Left forelimb (tissue), 1 donor: ENCODE data around the gene MTRFR.
"Not testable (repeated sequence)": the region's sequence is repeated elsewhere in the genome, so short reads cannot be mapped to it uniquely, and the experiment has no call there.

Experiments used
- DNase-seq: peaks from one replicate; pipeline ENCODE4 v3.0.0-alpha.2; 2018; ENCODE audit warnings: low spot score

The MTRFR gene

DNA sequence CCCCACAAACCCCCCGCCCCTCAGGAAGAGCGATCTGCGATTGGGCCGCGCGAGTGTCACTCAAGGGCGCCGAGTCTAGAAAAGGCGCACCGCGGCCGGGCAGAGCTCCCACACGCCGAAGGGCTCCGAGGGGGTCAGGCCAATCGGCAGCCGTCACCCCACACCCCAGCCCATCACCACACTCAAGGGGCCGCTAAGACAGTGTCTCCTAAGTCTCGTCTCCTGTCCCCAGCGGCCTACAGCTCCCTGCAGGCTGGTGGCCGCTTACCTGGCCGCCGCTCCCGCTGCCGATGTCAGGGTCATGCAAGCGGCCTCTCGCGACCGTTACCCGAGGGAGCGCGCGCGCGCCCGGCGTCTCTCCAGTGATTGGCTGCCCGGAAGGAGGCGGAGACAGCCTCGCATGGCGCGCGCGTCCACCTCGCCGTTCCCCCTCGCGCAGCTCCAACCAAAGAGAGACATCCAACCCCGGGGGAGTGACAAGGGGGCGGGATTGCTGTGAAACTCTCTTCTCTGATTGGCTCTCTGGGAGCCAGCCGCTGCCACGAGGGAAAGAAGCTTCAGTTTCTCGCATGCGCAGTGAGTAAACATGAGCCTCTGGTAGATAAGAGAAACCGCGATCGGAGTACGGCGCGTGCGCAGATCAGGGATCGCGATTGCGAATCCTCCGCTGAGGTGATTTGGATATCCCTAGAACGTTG, at the start of gene MTRFR, which contains the start of gene MPHOSPH9:
Gene MTRFR (plus strand): TSS at position 630 of the 698 bp plus-strand sequence. CDS start 20,239 bp downstream, outside the sequence.
Gene MPHOSPH9 (minus strand): TSS at position 335 of the 698 bp plus-strand sequence. CDS start 2,777 bp downstream, outside the sequence.
- peak; percentile 99 for DNase-seq

DNA sequence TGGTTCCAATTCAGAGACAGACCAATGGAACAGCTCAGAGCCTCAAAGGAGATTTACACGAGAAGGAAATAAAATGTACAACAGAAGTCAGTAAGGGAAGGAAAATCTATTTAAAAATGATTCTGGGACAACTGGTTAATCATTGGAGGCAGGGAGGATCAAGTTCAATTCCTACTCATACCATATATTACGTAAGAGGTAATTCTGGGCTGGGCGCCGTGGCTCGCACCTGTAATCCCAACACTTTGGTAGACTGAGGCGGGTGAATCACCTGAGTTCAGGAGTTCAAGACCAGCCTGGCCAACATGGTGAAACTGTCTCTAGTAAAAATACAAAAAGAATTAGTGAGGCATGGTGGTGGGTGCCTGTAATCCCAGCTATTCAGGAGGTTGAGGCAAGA, 45.6 kb upstream of the MTRFR start:
- no peak for DNase-seq

DNA sequence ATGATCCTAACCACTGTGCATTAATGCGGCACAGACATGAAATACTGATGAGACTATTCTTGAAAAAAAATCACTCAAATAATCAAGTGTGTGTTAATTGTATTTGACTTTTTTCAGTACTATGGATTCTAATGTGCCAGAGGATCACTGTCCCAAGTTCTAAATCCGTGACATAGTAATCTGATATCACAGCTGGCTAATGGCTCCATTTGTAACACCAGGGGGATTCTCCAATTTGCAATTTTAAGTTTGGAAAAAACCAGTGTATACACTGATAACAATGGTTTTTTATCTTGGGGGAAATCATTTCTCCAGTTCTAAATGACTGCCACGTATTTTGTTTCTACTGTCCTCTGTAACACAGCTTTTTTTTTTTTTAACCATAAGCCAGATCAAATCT, 33.3 kb upstream of the MTRFR start:
- DNase-seq, result no peak

DNA sequence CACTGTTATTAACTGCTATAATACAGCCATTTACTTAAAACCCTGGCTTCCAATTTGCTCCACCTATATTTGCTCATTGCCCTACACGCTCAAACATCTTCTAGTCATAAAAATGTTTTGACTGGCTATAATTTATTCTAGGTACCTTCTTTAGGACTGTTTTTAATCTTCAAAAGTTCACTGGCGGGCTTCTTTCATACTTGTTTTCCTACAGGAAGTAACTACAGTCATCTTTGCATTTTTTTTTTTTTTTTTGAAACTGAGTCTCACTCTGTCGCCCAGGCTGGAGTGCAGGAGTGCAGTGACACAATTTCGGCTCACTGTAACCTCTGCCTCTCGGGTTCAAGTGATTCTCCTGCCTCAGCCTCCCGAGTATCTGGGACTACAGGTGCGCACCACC, 32.8 kb upstream of the MTRFR start:
- DNase-seq, result no peak

DNA sequence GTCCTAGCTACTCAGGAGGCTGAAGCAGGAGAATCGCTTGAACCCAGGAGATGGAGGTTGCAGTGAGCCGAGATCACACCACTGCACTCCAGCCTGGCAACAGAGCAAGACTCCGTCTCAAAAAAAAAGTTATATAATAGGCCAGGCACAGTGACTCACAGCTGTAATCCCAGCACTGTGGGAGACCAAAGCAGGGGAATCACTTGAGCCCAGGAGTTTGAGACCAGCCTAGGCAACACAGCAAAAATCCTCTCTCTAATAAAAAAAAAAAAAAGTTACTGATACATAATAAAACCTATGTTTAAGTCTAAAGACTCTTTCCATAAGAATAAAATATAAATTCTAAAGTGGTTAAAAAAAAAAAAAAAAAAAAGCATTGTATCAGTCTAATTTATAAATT, 26.4 kb upstream of the MTRFR start:
- not testable (repeated sequence) for DNase-seq

DNA sequence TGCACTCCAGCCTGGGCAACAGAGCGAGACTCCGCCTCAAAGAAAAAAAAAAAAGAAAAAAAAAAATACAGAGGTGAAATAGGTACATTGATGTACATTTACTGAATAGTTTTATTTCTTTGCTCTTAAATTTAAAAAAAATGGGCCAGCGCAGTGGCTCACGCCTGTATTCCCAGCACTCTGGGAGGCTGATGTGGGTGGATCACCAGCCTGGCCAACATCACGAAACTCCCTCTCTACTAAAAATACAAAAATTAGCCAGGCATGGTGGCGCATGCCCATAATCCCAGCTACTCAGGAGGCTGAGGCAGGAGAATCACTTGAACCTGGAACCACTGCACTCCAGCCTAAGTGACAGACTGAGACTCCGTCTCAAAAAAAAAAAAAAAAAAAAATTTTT, 25.4 kb upstream of the MTRFR start:
- not testable (repeated sequence) for DNase-seq

DNA sequence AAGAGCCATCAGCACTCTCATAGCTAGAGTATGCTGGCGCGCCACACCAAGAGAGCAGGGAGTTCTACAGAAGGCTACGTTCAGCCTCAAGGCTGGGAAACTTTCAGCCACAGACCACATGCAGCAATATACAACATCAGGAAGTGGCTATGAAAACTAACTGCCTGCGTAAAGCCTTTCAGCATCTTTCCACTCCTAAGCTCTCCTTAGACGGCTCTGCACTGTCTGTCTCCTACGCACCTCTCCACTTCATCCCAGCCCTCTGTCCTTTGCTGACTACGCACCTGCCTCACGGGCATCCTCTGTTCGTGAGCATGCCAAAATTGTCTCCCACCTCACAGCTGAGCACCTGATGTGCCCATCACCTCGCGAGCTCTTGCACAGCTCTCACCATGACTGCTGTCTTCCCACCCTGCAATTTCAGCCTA, 10.0 kb upstream of the MTRFR start:
- no peak for DNase-seq

DNA sequence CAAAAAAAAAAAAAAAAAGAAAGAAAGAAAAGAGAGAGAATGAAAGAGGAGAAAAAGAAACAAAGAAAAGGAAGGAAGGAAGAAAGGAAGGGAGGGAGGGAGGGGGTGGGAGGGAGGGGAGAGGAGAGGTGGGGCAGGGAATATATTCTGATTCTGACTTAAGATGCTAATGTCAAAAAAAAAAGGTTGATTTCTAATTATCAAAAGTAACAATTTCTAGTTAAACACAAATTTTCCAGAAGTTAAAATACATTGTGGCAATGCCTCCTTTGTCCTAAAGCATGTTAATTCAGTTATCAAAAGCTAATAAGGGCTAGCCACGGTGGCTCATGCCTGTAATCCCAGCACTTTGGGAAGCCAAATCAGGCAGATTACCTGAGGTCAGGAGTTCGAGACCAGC, 7.8 kb upstream of the MTRFR start:
- DNase-seq, result no peak

DNA sequence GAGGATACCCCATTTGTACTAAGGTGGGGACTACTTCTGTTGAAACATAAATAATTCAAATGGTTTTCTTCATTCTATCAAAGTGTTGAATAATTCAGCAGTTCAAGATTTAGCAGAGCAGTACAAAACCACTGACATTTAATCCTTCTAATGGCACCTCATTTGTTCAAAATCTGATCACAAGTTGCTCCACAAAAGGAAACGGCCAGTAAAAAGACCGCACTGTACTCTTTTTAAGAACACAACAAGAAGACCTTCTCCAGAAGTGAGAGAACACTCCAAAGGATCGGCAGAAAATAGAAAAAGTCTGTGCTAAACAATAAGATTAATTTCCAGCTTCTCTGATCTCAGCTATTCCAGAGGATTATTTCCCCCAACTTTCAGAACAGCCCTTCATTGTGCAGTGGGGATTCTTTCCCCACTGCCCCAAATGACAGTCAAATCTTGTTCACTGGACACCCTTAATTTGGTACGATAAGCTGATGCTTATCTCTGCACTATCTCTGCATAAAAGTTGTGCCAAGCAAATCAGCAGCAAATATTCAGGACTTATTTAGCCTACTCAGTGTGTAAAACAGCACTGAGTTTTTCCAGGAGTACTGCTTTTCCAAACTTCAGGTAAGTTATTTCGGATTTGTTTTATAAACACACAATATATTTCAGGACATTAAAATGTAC, 5.5 kb upstream of the MTRFR start:
- DNase-seq, result no peak

DNA sequence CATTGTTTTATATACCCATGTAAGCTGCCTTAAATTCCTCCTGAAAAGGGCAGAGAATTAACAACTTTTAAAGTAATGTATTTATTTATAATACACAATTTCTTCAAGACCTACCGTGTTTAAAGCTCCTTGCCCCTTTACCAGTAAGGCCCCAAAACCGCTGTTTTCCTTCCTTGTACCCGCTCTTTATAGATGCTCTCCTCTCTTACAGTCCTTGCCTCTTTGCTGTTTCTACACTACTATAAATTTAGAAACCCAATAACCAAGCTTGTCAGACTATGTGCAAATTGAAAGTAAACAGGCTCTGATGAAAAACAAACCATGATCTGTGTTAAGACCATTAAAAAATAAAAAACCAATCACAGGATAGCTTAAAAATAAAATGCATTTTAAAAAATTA, 4.2 kb upstream of the MTRFR start:
- no peak for DNase-seq

DNA sequence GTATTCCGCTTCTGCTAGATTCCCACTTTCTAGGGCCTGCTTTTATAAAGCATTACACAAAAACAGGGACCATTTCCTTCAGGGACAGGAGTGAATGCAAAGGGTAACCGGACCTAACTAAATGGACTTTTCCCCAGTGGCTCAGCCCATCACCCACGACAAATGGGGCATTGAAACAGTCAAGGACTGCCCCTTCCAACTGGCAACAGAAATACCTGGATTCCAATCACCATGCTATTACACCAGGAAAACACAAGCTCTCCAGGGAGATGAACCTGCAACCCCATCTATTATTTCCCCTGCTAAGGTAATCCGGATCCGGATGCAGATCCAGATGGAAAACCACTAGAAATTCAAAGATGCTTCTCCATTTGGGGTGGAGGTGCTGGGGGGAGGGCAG, 1.3 kb upstream of the MTRFR start:
- DNase-seq, result no peak

DNA sequence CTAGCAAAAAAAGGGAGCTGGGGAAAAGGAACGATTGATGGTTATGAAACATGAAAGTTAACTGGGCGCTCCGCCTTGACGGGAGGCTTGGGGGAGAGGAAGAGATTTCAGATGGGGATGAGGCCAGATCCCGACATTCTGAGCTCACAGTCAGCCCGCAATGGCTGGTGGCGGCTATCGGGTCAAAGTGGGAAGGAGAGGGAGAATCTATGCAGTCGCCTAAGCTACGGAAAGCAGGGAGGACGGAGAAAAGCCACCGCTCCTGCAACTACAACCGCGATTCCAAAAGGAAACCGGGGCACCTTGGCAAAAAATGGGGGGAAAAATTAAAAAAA, 797 bp upstream of the MTRFR start:
- DNase-seq, result no peak

DNA sequence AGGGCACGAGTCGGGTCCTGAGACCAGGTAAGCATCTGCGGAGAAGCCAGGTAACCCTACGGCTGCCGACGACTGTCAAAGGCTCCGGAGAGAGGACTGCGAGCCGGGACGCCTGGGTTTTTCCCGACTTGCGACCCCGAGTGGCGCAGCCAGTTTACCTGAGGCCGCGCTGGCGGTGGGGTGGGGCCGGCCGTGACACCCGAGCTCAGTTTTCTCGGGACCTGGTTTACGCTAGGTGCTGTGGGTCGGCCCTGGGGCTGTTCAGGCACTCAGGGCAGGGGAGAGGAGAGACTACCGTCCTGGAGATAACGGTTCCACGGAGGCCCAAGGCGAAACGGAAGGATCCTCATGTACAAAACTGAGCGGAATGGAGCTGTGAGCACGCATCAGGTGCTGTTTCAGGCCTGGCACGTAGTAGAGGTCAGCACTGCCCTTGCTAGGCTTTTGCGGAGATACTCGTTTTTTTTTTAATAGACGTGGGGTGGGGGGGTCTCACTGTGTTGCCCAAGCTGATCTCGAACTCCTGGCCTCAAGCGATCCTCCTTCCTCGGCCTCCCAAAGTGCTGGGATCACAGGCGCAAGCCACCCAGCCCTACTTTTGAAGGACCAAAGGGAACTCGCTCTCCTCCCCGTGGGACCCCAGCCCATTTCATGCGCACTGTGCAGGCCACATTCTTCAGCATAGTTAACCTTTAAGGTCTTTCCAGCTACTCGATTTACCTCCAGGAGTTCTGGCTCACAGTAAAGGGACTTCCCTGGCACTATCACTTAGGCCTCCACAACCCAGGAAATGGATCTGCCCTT, 471 bp downstream of the MTRFR start:
- DNase-seq, result no peak

DNA sequence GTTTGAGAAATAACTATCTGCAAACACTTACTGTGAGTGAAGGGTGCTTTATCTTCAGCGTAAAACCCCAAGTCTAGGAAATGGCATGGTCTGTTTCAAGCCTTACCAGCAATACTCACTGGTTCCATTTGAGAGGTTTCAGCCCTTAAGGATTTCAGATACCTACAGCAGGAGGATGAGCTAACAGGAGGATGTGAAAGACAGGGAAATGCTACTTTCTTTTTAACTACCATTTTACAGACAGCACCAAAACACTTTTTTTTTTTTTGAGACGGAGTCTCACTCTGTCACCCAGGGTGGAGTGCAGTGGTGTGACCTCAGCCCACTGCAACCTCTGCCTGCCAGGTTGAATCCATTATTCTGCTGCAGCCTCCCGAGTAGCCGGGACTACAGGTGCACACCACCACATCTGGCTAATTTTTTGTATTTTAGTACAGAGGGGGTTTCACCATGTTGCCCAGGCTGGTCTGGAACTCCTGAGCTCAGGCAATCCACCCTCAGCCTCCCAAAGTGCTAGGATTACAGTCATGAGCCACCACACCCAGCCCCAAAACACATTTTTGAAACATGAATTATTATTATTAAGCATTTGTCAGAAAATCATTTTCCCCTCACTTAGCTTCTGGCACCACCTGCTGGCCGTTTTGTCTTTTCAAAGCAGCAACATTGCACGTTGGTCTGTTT, 4.6 kb downstream of the MTRFR start:
- no peak for DNase-seq

DNA sequence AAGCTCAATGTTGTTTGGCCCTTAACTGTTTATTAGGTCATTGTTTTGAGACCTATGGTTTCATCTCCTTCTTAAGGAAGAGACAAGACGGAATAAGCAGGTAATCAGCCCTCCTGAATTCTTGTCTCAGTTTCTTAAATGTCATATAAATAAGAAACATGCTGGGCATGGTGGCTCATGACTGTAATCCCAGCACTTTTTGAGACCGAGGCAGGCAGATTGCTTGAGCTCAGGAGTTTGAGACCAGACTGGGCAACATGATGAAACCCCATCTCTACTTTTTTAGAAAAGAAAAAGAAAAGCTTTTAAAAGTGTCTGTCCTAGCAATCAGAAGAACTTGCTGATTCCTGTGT, 5.1 kb downstream of the MTRFR start:
- DNase-seq, result no peak

DNA sequence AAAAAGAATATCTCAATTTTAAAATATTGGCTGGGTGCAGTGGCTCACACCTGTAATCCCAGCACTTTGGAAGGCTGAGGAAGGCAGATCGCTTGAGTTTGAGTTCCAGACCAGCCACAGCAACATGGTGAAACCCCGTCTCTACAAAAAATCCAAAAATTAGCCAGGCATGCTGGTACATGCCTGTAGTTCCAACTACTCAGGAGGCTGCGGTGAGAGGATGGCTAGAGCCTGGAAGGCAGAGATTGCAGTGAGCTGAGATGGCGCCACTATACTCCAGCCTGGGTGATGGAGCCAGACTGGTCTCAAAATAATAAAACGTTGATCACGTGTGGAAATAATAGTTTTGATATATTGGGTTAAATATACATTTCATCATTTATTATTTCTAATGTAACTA, 5.7 kb downstream of the MTRFR start:
- no peak for DNase-seq

DNA sequence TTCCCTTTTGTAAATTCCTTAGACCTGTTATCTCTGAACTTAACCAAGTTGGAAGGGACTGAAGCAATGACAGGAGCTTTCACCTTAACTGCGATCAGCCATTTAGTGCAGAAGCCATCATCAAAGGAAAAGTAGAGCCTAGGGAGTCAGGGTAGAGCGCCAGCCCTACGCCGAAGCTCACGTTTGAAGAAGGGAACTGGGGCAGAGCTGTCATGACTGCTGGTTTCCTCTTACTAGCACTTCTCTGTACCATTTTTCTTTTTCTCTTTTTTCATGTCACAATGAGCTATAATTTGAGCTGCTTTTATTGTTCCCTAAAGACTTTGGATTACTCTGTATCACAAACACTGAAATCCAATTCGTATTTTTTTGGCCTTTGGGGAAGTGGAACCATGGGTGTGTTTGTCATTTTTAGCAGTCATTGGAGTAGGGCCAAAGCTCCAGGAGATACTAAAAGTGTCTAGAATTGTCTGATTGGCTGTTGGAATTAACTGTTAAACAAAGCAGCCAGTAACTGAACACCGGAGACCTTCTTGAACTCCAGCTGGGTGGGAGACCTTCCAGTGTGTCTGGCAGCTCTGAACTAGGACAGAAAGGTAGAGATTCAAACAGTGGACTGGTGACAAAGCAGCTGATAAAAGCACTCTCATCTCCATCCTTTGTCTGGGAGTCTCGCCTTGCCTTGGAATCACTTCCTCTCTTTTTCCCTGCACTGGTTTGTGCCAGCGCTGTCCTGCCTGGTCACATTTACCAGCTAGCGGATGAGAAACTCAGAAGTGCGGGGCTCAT, 9.1 kb downstream of the MTRFR start:
- DNase-seq, result no peak

DNA sequence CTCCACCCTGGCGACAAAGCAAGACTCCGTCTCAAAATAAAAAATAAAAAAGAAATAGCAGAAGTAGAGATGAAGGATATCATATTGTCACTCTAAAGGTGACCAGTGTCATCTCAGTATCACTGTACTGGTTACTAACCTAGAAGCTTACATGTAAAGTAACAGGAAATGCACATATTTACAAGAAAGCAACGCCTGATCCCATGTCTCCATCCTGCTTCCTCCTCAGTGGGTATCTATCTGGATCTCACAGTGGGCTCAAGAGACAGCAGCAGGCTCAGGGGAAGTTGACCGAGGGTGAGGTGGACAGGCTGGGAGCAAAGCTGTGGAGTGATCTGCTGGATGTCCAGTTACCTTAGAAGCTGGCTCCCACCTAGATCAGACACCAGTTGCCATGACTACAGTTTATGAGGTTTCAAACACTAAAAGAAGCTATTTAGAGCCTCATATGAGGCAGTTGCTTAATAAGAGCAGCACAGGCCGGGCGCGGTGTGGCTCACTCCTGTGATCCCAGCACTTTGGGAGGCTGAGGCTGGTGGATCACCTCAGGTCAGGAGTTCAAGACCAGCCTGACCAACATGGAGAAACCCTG, 10.5 kb downstream of the MTRFR start:
- DNase-seq, result no peak

DNA sequence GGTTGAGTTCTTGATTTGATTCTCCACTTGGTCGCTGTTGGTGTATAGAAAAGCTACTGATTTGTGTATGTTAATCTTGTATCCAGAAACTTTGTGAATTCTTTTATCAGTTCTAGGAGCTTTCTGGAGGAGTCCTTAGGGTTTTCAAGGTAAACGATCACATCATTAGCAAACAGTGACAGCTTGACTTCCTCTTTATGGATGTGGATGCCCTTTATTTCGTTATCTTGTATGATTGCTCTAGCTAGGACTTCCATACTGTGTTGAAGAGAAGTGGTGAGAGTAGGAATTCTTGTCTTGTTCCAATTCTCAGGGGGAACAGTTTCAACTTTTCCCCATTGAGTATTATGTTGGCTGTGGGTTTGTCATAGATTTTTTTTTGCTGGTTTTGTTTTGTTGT, 12.4 kb downstream of the MTRFR start:
- DNase-seq, result no peak

DNA sequence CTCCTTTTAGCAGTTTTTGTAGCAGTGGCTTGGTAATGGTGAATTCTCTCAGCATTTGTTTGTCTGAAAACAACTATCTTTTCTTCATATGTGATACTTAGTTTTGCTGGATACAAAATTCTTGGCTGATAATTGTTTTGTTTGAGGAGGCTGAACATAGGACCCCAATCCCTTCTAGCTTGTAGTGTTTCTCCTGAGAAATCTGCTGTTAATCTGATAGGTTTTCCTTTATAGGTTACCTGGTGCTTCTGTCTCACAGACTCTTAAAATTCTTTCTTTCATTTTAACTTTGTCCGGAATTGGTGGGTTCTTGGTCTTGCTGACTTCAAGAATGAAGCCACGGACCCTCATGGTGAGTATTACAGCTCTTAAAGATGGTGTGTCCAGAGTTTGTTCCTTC, 14.9 kb downstream of the MTRFR start:
- DNase-seq, result not testable (repeated sequence)
